HL-60/S4 treated with retinoic acid at 250 ng/mL for 4 days and 3 days (cell line): ENCODE data around the gene EPB41.
"Not testable (repeated sequence)": the region's sequence is repeated elsewhere in the genome, so short reads cannot be mapped to it uniquely, and the experiment has no call there.

ENCODE experiments used
- in situ Hi-C: fragments of 300-500 bp; cut with MboI; formaldehyde crosslinking; loops from 2 replicates; pipeline ENCODE4 v1.7.0; 2022; ENCODE audit warnings: low sequenced_read_pairs

The EPB41 gene

GRCh38 chr1:29124366-29125236, 210.2 kb downstream of the EPB41 start:
- in situ Hi-C loops: no loop called here

GRCh38 chr1:29125237-29125641, 210.9 kb downstream of the EPB41 start:
- in situ Hi-C loops: no loop called here

- in situ Hi-C loops: no loop called here
These were observed 211.4 kb downstream of the EPB41 start for GRCh38 chr1:29125788-29126187.

- in situ Hi-C loops: no loop called here
These were observed 211.8 kb downstream of the EPB41 start for GRCh38 chr1:29126198-29126597.

- in situ Hi-C loops: no loop called here
These were observed 214.4 kb downstream of the EPB41 start for GRCh38 chr1:29128739-29129138.

- in situ Hi-C loops: no loop called here
These were observed 215.5 kb downstream of the EPB41 start for GRCh38 chr1:29129916-29130315.

- in situ Hi-C loops: not testable (repeated sequence)
These were observed 216.7 kb downstream of the EPB41 start for GRCh38 chr1:29131056-29131455.

GRCh38 chr1:29133861-29134694, 219.7 kb downstream of the EPB41 start:
- in situ Hi-C loops: no loop called here

GRCh38 chr1:29134695-29135028, 220.3 kb downstream of the EPB41 start:
- in situ Hi-C loops: no loop called here

GRCh38 chr1:29136391-29136915, 222.1 kb downstream of the EPB41 start:
- in situ Hi-C loops: no loop called here

- in situ Hi-C loops: no loop called here
These were observed 228.3 kb downstream of the EPB41 start for GRCh38 chr1:29142714-29143113.

- in situ Hi-C loops: no loop called here
These were observed 229.8 kb downstream of the EPB41 start for GRCh38 chr1:29144178-29144577.

GRCh38 chr1:29145739-29146437, 231.5 kb downstream of the EPB41 start:
- in situ Hi-C loops: no loop called here

- in situ Hi-C loops: no loop called here
These were observed 234.5 kb downstream of the EPB41 start for GRCh38 chr1:29148656-29149491.

- in situ Hi-C loops: not testable (repeated sequence)
These were observed 236.0 kb downstream of the EPB41 start for GRCh38 chr1:29150346-29150745.

- in situ Hi-C loops: no loop called here
These were observed 237.9 kb downstream of the EPB41 start for GRCh38 chr1:29152046-29152805.

GRCh38 chr1:29156543-29157268, 242.3 kb downstream of the EPB41 start:
- in situ Hi-C loops: no loop called here

GRCh38 chr1:29157269-29157601, 242.9 kb downstream of the EPB41 start:
- in situ Hi-C loops: no loop called here

- in situ Hi-C loops: no loop called here
These were observed 245.4 kb downstream of the EPB41 start for GRCh38 chr1:29159773-29160172.
